DMS53 treated with DMSO at 0.1 percent for 48 hours (cell line): Measurements from ENCODE around the gene IFITM5.

Experiments
- DNase-seq: peaks from one replicate; lab custom pipeline; 2025; ENCODE audit not compliant: unreplicated experiment; lab: John Stamatoyannopoulos, UW

Gene IFITM5

DNA sequence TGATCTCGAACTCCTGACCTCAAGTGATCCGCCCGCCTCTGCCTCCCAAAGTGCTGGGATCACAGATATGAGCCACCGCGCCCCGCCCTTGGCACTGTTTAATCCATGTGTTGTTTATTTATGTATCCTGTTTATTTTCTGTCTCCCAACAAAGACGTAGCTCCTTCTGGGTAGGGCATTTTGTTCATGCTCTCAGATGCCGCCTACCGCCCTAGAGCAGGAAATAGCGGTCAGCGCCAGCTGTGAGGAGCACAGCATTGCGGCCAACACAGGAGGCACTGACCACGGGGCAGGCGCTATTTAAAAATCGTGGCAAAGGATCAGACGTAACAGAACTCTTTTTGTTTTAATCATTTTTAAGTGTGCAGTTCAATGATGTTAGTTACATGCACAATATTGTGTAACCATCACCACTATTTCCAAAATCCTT lies 30.6 kb downstream of the IFITM5 start:
- DNase-seq = peak; percentile 37

DNA sequence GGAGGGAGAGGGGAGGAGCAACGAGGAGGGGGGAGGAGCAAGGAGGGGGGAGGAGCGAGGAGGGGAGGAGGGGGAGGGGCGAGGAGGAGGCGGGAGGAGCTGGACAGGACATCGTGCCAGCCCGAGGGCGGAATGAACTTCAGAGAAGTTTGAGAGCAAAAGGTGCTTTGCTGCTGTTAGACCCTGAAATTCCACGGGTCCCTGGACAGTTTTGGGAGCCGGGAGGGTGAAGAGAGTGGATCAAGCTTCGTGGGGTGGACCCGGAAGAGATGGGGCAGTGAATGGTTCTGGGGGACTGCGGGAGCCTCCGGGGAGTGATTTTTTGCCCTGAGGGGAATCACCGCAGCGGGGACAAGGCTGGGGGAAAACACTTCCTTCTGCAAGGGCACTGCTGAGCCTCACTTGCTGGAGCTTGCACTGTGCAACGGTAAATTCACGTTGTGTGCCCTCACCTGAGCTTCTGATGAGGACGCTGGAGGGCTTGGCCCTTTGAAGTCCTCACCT lies 31.8 kb downstream of the IFITM5 start:
- peak; percentile 16 for DNase-seq

DNA sequence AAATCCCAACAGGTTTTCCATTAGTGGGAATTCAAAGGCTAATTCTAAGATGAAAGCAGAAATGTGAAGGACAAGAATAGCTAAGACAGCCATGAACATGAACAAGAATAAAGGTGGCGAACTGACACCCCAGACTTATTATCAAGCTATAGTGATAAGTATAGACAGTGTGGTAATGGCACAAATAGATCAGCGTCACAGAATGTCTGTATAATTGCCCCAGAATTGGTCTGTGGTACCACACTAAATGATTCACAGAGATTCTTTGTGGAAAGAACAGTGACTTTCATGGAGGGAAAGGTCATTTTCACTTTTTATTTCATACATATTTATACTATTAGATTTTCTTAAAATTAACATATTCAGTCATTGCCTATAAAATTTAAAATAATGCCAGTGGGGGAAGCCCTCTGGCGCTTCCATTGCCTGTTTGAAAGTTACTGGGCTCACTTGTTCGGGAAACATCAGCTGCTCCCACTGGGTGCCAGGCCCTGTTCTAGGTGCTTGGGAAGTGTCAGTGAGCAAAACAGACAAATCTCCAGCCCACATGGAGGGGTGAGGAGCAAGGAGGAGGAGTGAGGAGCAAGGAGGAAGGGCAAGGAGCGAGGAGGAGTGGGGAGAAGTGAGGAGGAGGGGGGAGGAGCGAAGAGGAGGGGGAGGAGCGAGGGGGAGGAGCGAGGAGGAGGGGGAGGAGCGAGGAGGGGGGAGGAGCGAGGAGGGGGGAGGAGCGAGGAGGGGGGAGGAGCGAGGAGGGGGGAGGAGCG lies 32.5 kb downstream of the IFITM5 start:
- DNase-seq = no peak

DNA sequence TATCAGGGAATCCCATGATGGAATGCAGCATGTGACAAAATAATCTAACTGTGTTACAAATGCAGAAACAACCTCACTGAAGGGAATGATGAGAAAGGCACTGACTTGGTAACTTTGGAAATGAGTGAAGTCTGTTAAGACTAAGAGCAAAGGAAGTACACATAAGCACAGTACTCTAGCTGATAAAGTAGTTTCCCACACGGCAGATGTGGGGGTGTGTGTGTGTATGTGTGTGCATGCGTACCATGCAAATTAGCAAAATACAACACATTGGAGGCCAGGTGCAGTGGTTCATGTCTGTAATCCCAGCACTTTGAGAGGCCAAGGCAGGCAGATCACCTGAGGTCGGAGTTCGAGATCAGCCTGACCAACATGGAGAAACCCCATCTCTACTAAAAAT lies 37.7 kb downstream of the IFITM5 start:
- DNase-seq = no peak

DNA sequence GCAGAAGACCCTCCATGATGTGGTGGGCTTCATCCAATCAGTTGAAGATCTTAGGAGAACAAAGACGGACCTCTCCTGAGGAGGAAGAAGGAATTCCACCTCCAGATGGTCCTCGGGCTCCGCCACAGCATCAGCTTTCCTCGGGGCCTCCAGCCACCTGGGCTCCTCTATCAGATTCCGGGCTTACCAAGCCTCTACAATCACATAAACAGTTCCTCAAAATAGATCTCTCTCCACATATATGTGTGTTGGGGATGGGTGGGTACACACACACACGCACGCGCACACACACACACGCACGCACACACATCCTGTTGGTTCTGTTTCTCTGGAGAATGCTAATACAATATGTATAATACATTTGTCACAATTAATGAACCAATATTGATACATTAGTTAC lies 39.9 kb downstream of the IFITM5 start:
- no peak for DNase-seq

DNA sequence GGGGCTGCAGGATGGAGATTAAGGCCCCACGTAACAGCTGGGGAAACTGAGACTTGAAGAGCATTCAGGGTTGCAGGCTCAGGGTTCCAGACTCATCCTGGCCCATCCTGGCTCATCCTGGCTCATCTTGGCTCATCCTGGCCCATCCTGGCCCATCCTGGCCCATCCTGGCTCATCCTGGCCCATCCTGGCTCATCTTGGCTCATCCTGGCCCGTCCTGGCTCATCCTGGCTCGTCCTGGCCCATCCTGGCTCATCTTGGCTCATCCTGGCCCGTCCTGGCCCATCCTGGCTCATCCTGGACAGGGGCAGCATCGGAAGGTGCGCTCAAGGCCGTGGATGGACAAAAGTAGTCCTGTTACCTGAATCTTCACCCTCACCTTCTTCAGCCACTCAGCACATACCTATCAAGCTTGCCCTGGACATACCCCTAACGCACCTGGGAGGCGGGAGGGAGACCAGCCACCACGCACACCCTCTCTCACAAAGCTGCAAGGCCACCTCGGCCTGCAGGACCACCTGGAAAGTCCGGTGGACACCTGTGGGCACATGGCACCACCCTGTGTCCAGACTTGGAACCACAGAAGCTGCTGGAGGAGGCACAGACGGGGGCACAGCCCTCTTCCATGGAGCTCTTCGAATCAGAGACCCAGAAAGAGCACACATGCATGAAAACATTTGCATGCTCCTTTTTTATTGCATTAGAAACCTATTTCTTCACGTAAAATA lies 41.4 kb downstream of the IFITM5 start:
- no peak for DNase-seq

DNA sequence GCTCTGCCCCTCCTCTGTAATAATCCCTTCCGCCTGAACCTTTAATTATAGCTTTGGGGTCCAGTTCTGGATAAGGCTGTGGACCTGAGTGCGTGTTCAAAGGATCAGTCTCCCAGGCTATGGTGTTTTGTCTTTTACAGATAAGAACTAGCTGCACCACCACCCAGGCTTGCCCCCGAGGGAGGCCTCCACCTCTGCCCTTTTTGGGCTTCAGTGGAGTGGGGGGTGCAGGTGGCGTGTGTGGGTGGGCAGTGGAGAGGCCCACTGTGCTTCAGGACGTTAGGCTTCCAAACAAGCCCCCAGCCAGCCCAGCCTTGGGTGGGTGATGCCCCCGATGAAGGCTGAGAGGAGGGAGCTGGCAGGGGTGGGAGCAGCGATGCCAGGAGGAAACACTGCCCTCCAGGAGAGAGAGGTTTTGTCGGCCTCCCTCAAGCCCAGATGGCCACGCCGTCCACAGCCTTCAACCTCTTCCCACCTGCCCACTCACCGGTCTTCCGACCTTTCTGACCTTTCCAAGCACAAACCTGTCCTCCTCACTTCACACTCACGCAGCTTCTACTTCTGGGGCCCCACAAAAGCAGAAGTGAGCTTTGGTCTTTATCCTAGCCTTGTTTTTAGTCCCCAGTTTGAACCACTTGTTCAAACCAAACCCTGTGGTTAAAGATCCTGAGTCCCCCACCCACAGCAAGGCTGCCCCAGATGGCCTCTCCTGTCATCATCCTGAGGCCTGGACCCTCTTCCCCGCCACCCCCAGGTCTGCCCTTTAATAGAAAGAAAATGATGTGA lies 42.2 kb downstream of the IFITM5 start:
- no peak for DNase-seq

DNA sequence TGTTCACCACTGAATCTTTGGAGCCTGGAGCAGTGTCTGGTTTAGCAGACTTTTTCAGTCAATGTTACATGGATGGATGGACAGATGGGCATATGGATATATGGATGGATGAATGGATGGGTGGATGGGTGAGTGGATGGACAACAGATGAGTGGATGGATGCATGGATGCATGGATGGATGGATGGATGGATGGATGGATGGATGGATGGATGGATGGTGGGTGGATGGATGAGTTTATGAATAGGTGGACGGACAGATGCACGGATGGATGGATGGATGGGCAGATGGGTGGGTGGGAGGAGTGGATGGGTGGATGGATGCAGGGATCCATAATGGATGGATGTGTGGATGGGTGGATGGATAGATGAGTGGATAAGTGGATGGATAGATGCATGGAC lies 43.5 kb downstream of the IFITM5 start:
- no peak for DNase-seq

DNA sequence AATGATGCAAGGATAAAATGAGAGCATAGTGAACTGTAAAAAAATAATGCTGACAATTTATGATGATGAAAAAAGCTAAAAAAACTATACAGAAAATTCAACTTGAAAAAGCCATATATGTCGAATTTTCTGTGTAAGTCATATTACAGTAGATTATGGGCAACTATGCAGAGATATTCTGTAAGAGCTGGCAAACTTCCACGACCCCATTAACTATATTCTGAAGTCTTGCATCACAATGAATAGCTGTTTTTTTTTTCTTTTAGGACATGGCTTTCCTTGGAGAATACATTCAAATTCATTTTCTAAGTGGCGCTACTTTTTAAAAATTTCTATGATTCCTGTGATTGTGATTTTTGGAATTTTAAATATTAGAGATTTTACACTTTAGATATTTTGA lies 44.1 kb downstream of the IFITM5 start:
- DNase-seq = no peak

DNA sequence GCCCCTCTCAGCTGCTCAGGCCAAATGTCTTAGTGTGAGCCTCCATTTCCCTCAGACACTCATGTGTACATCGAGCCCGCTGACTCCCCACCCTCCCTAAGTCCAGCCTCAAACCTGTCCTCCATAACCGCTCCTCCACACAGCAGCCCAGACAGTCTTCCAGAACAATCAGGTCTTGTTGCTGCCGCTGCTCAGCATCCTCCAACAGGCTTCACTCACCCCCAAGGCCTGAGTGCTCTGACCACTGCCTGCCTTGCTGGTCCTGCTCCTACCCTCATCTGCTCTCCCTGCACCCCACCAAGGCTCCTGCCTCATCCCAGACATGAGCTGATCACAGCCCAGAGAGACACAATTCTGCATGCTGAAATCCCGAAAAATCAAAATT lies 45.4 kb downstream of the IFITM5 start:
- no peak for DNase-seq

DNA sequence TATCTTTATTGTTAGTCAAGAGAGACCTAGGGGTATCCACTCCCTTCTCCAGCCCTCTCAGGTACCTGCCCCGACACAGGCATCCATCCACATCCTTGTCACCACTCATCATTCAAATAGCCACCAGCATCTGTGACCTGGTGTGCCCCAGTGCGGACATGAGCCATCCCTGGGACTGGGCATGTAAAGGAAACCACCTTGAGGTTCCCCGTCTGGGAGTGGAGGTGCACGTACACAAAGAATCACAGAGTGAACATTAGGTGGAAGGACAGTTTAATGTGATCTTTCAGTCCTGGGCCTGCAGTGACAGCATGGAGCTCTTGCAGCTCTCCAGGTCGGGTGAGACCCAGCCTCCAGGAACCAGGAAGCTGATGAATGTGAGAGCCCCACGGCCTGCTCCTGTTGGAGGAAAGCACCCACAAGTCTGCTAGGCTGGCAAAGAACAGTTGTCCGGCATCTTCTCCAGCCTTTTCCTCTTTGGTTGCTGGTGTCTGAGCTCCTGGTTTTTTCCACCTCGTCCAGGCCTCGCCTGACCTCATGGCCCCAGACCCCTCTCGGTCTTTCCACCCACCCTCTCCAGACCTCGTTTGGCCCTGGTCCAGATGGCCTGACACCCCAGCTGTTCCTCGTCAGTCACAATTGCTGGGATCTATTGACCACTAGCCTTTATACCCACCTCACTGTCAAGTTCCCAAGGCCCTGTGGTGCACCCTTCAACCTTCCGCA lies 46.0 kb downstream of the IFITM5 start:
- DNase-seq = no peak

DNA sequence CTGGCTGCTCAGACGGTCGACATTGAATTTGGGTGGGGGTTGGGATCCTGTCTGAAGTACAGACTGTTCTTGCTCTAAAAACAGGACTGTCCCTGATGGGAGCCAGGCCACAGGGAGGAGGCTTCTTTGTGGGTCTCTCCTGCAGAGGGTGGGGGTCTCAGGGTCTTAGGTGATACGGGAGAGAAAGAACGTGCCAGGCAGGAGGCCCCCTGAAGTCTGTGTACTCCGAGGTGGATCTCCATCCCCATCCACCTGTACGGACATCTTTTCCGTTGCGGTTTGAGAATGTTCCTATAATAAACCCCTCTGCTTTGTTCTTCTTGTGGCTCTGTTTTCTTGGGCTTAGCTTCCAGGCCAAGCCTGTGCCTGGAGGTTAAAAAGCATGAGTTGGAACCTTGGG lies 46.7 kb downstream of the IFITM5 start:
- no peak for DNase-seq

DNA sequence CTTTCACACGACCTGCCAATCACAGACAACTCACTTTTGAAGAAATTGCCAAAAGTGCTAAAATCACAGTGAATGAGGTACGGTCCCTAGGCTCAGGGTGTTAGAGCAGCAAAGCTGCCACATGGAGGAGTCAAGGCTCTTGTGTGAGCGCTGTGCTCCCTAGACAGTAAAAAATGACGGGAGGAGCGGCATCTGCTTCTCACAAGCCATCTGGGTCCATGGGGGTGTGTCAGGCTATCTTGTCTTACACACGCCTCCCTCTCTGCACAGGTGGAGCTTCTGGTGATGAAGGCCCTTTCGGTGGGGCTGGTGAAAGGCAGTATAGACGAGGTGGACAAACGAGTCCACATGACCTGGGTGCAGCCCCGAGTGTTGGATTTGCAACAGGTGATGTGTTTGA lies 47.8 kb downstream of the IFITM5 start:
- no peak for DNase-seq

DNA sequence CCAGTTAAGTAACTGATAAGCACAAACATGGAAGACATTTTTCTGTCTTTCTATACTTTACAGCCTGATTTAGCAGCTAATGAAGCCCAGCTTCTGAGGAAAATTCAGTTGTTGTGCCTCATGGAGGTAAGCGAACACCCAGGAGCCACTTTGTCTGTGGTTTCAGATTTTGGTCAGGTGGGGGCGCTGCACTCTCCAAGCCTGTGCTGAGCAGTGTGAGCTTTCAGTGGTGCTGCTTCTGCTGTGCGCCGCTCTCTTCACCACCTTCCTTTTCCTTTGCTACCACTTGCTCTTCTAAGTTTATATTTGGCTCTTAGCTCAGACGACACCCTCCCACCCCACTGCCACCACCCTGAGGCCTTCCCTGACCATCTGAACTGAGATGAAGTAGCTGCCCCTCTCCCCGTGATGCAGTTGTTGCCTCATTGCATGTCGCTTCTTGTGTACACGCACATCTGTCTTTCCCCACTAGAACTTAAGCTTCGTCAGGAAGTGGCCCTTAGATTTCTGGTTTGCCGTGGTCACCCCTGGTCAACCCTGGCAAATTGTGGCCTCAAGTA lies 48.5 kb downstream of the IFITM5 start:
- DNase-seq = peak; percentile 51

DNA sequence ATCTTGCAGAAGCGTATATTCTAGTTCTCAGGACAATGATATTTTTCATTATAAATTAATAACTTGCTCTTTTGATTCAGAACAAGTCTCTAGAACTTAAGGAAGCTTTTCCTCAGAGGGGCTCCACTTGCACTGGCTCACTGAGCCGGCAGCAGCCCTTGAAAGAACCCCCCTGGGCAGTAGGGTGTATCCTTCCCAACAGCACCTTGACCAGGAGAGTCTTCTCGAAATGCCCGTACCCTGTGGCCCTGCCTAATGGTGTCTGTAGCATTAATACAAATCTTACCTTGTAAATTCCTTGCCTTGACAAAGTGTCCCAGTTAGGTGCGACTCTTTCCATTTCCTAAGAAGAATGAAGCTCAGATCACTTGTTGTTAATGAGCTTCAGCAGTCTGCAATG lies 49.1 kb downstream of the IFITM5 start:
- no peak for DNase-seq

DNA sequence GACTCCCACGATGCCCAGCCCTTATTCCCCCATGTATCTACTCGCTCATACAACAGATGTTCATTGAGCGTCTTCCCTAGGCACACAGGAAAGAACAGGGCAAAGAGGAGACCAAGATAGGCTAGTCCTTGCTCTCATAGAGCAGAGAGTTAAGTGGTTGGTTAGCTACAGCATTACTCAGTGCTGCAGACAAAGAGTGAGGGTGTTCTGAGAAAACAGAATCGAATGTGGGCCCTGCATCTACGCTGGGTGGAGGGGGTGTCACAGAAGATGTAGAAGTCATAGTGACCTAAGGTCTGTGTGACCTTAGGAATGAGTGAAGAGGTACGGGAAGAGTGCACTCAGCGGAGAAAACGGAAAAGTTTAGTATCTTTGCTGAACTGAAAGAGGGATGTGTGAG lies 50.3 kb downstream of the IFITM5 start:
- no peak for DNase-seq
